Thoracic aorta (tissue), 2 donors: ENCODE measurements around the gene ADAMTS14. TPM values are rescaled to one million over a fixed set of nuclear protein-coding genes. Genes with fewer than 3 reads are reported as not detected.
A peak's percentile ranks its signal among the peaks of the same experiment; 100 is the strongest.

Experiments
- ATAC-seq: fragments of 150-250 bp; one replicate; pipeline ENCODE4 v1.8.0; 2017; ENCODE audit warnings: low read depth; ENCODE audit not compliant: insufficient number of reproducible peaks, low FRiP score
- DNase-seq: peaks from one replicate; pipeline ENCODE4 v3.0.0-alpha.2; 2020; ENCODE audit warnings: low spot score
- H3K27ac ChIP-seq, 2 donors: fragments of 200-600 bp; sonication (generic); 1 replicate in 1 of 2; 2 replicates in 1 of 2; pipeline ENCODE4 v1.5.1; 2016; ENCODE audit warnings: mild to moderate bottlenecking in 2 of 2, moderate library complexity in 2 of 2
- H3K27me3 ChIP-seq: fragments of 200-600 bp; sonication (generic); replicated peaks from 2 replicates; pipeline ENCODE4 v1.6.0; 2016; ENCODE audit warnings: mild to moderate bottlenecking; ENCODE audit not compliant: insufficient read depth
- H3K36me3 ChIP-seq: fragments of 200-600 bp; sonication (generic); one replicate; pipeline ENCODE4 v1.5.1; 2016
- H3K4me1 ChIP-seq, 2 donors: fragments of 200-600 bp; sonication (generic); 1 replicate in 1 of 2; 2 replicates in 1 of 2; pipeline versions ENCODE4 v1.5.1 to v1.6.0; 2016; ENCODE audit warnings: low read depth in 2 of 2, mild to moderate bottlenecking in 1 of 2; ENCODE audit not compliant: control insufficient read depth in 1 of 2
- H3K4me3 ChIP-seq: fragments of 200-600 bp; sonication (generic); 2 replicates; pipeline ENCODE4 v1.5.1; 2016; ENCODE audit warnings: mild to moderate bottlenecking
- H3K9me3 ChIP-seq: fragments of 200-600 bp; sonication (generic); 2 replicates; pipeline ENCODE4 v1.5.1; 2016
- CTCF ChIP-seq: fragments of 200-600 bp; sonication (generic); IDR thresholded peaks from one replicate; pipeline ENCODE4 v1.5.1; 2019; ENCODE audit warnings: antibody characterized with exemption
- total RNA-seq, 2 donors: library from RNA; depleted of rRNA; stranded (reverse); fragments of >200 nt; gene quantifications; one replicate each; pipeline versions ENCODE4 v1.1.0 to v1.2.3, GENCODE V29; 2016

ADAMTS14 gene
- total RNA-seq, 2 donors from 2014 or later: 1.3 TPM; not detected in 1

GRCh38 chr10:70669732-70670317 is 2.5 kb upstream of the ADAMTS14 start:
- no peak for ATAC-seq
- no peaks in the 10 kb centered on the region for H3K36me3 ChIP-seq
- no peaks in the 10 kb centered on the region for H3K27me3 ChIP-seq
- TF ChIP-seq CTCF: no peak
- H3K4me1 ChIP-seq: peaks cover 4 to 17% of the 10 kb centered on the region in 2 donors
- no peaks in the 10 kb centered on the region for H3K9me3 ChIP-seq
- DNase-seq: no peak
- H3K27ac ChIP-seq: no peak overlapping the region
- no peak overlapping the region for H3K4me3 ChIP-seq

GRCh38 chr10:70671619-70672164 is 614 bp upstream of the ADAMTS14 start:
- DNase-seq: no peak
- no peak for TF ChIP-seq CTCF
- no peak for ATAC-seq
- Histone ChIP-seq H3K27me3 (no peaks in the 10 kb centered on the region), H3K4me1 (peaks cover 4 to 17% of the 10 kb centered on the region in 2 donors), H3K4me3 (peak overlapping the region; percentile 36), H3K36me3 (no peaks in the 10 kb centered on the region), H3K9me3 (no peaks in the 10 kb centered on the region), H3K27ac (no peak overlapping the region)

GRCh38 chr10:70673043-70673928 is 980 bp downstream of the ADAMTS14 start:
- DNase-seq (no peak), ATAC-seq (no peak)
- H3K9me3 ChIP-seq: no peaks in the 10 kb centered on the region
- TF ChIP-seq CTCF: no peak
- H3K27ac ChIP-seq: no peak overlapping the region
- H3K4me3 ChIP-seq: peak overlapping the region; percentile 55
- peaks cover 4 to 17% of the 10 kb centered on the region in 2 donors for H3K4me1 ChIP-seq
- no peaks in the 10 kb centered on the region for H3K36me3 ChIP-seq
- no peaks in the 10 kb centered on the region for H3K27me3 ChIP-seq

- no peak overlapping the region for H3K4me3 ChIP-seq
- no peaks in the 10 kb centered on the region for H3K27me3 ChIP-seq
- no peaks in the 10 kb centered on the region for H3K9me3 ChIP-seq
- H3K27ac ChIP-seq: no peak overlapping the region
- TF ChIP-seq CTCF: no peak
- DNase-seq: no peak
- H3K36me3 ChIP-seq: no peaks in the 10 kb centered on the region
- ATAC-seq: no peak
- peaks cover 4 to 17% of the 10 kb centered on the region in 2 donors for H3K4me1 ChIP-seq
Observed at GRCh38 chr10:70673929-70674559, 1.7 kb downstream of the ADAMTS14 start.
